SK-N-SH treated with all-trans-retinoic acid at 6 μM for 48 hours (cell line): Measurements from ENCODE around the gene ZNF148.

Experiments
- ARNTL ChIP-seq: fragments of 450-650 bp; formaldehyde crosslinking; IDR thresholded peaks from 2 replicates; pipeline ENCODE4 v1.5.0; 2020; ENCODE audit warnings: low read depth, mild to moderate bottlenecking, moderate library complexity, borderline replicate concordance
- CREB5 ChIP-seq: fragments of 250-450 bp; sonication (Bioruptor Pico); IDR thresholded peaks from 2 replicates; pipeline ENCODE4 v1.5.1; 2020; ENCODE audit warnings: low read depth, mild to moderate bottlenecking, moderate library complexity
- ISL1 ChIP-seq: fragments of 250-450 bp; sonication (Bioruptor Pico); IDR thresholded peaks from 2 replicates; pipeline ENCODE4 v2.1.2; 2022; ENCODE audit warnings: mild to moderate bottlenecking, moderate library complexity
- PATZ1 ChIP-seq: fragments of 250-450 bp; sonication (Bioruptor Pico); IDR thresholded peaks from 2 replicates; pipeline ENCODE4 v1.8.0; 2020; ENCODE audit warnings: mild to moderate bottlenecking, moderate library complexity, borderline replicate concordance
- RARB ChIP-seq: fragments of 250-450 bp; sonication (Bioruptor Pico); IDR thresholded peaks from 2 replicates; pipeline ENCODE4 v1.8.0; 2021; ENCODE audit warnings: mild to moderate bottlenecking, moderate library complexity
- SNAI2 ChIP-seq: fragments of 250-450 bp; sonication (Bioruptor Pico); IDR thresholded peaks from 2 replicates; pipeline ENCODE4 v1.5.0; 2020; ENCODE audit warnings: mild to moderate bottlenecking, moderate library complexity
- TSHZ2 ChIP-seq: fragments of 250-450 bp; sonication (Bioruptor Pico); IDR thresholded peaks from 2 replicates; pipeline ENCODE4 v1.5.0; 2020; ENCODE audit warnings: mild to moderate bottlenecking, moderate library complexity
- ZFP30 ChIP-seq: fragments of 450-650 bp; formaldehyde crosslinking; IDR thresholded peaks from 2 replicates; pipeline ENCODE4 v1.5.0; 2022; ENCODE audit warnings: mild to moderate bottlenecking, moderate library complexity
- ZNF70 ChIP-seq: fragments of 450-650 bp; formaldehyde crosslinking; IDR thresholded peaks from 2 replicates; pipeline ENCODE4 v1.5.0; 2020; ENCODE audit warnings: mild to moderate bottlenecking, moderate library complexity
- ZNF8 ChIP-seq: fragments of 450-650 bp; formaldehyde crosslinking; IDR thresholded peaks from 2 replicates; pipeline ENCODE4 v1.5.0; 2020; ENCODE audit warnings: mild to moderate bottlenecking, moderate library complexity

- TF ChIP-seq CREB5 (CRISPR knock-in tag) (no peak), ZFP30 (CRISPR knock-in tag) (no peak), ZNF8 (CRISPR knock-in tag) (no peak), SNAI2 (CRISPR knock-in tag) (no peak), PATZ1 (no peak), ARNTL (CRISPR knock-in tag) (no peak), ZNF70 (no peak), RARB (no peak), ISL1 (CRISPR knock-in tag) (no peak), TSHZ2 (CRISPR knock-in tag) (no peak)
Measured at GRCh38 chr3:125179143-125179883, 195.8 kb downstream of the ZNF148 start.
